Right atrium auricular region (tissue), 2 donors: ENCODE results near the gene ATXN1. TPM values are rescaled to one million over a fixed set of nuclear protein-coding genes. Genes with fewer than 3 reads are reported as not detected.

Experiments used
- DNase-seq: peaks from one replicate; pipeline ENCODE4 v3.0.0-alpha.2; 2019; ENCODE audit warnings: low spot score
- H3K27ac ChIP-seq, 2 donors: fragments of 200-600 bp; sonication (generic); 1 replicate in 1 of 2; 2 replicates in 1 of 2; pipeline ENCODE4 v1.5.1; 2016 to 2019
- H3K27me3 ChIP-seq, 2 donors: fragments of 200-600 bp; sonication (generic); one replicate each; pipeline versions ENCODE4 v1.5.1 to v1.6.0; 2017 to 2019
- H3K36me3 ChIP-seq: fragments of 200-600 bp; sonication (generic); one replicate; pipeline ENCODE4 v1.5.1; 2016
- H3K4me1 ChIP-seq, 2 donors: fragments of 200-600 bp; sonication (generic); one replicate each; pipeline versions ENCODE4 v1.5.1 to v1.6.0; 2017 to 2019
- H3K4me3 ChIP-seq, 2 donors: fragments of 200-600 bp; sonication (generic); 1 replicate in 1 of 2; 2 replicates in 1 of 2; pipeline ENCODE4 v1.5.1; 2017 to 2019; ENCODE audit warnings: mild to moderate bottlenecking in 1 of 2, moderate library complexity in 1 of 2
- H3K9me3 ChIP-seq, 2 donors: fragments of 200-600 bp; sonication (generic); one replicate each; pipeline ENCODE4 v1.5.1; 2019
- CTCF ChIP-seq, 2 donors: fragments of 200-600 bp; sonication (generic); IDR thresholded peaks; one replicate each; pipeline ENCODE4 v1.5.1; 2019; ENCODE audit warnings: antibody characterized with exemption in 2 of 2
- total RNA-seq, 2 donors: library from RNA; depleted of rRNA; stranded (reverse); fragments of >200 nt; gene quantifications; one replicate each; pipeline ENCODE4 v1.1.0, GENCODE V29; 2016

ATXN1 gene
- total RNA-seq, 2 donors from 2014 or later, result 41.8 to 62.0 TPM

GRCh38 chr6:16452348-16452747 is 308.9 kb downstream of the ATXN1 start:
- H3K36me3 ChIP-seq, result no peaks in the 10 kb centered on the region
- H3K27me3 ChIP-seq, result no peaks in the 10 kb centered on the region
- DNase-seq, result no peak
- TF ChIP-seq CTCF (IDR thresholded peaks at IDR 0.05), result no peak
- H3K27ac ChIP-seq, result no peak overlapping the region
- H3K4me3 ChIP-seq, result no peak overlapping the region
- H3K4me1 ChIP-seq, result peaks cover 0 to 12% of the 10 kb centered on the region in 2 donors
- no peaks in the 10 kb centered on the region for H3K9me3 ChIP-seq

- Histone ChIP-seq H3K9me3 (no peaks in the 10 kb centered on the region), H3K4me1 (peaks cover 0 to 12% of the 10 kb centered on the region in 2 donors), H3K27me3 (no peaks in the 10 kb centered on the region), H3K4me3 (no peak overlapping the region), H3K27ac (no peak overlapping the region), H3K36me3 (no peaks in the 10 kb centered on the region)
- DNase-seq, result no peak
- TF ChIP-seq CTCF (IDR thresholded peaks at IDR 0.05), result no peak
Measured at GRCh38 chr6:16450821-16451220, 310.4 kb downstream of the ATXN1 start.

- no peaks in the 10 kb centered on the region for H3K27me3 ChIP-seq
- TF ChIP-seq CTCF (IDR thresholded peaks at IDR 0.05), result no peak
- DNase-seq, result no peak
- peaks cover 0 to 12% of the 10 kb centered on the region in 2 donors for H3K4me1 ChIP-seq
- H3K36me3 ChIP-seq, result no peaks in the 10 kb centered on the region
- no peaks in the 10 kb centered on the region for H3K9me3 ChIP-seq
- no peak overlapping the region for H3K27ac ChIP-seq
- no peak overlapping the region for H3K4me3 ChIP-seq
Measured at GRCh38 chr6:16450285-16450684, 311.0 kb downstream of the ATXN1 start.

GRCh38 chr6:16446273-16446672 is 315.0 kb downstream of the ATXN1 start:
- H3K27ac ChIP-seq, result no peak overlapping the region
- no peak for DNase-seq
- H3K4me1 ChIP-seq, result no peaks in the 10 kb centered on the region
- H3K4me3 ChIP-seq, result no peak overlapping the region
- H3K36me3 ChIP-seq, result no peaks in the 10 kb centered on the region
- no peaks in the 10 kb centered on the region for H3K27me3 ChIP-seq
- no peak for TF ChIP-seq CTCF (IDR thresholded peaks at IDR 0.05)
- no peaks in the 10 kb centered on the region for H3K9me3 ChIP-seq

- DNase-seq, result no peak
- TF ChIP-seq CTCF (IDR thresholded peaks at IDR 0.05), result no peak
- Histone ChIP-seq H3K36me3 (no peaks in the 10 kb centered on the region), H3K27me3 (no peaks in the 10 kb centered on the region), H3K4me1 (peaks cover 0 to 36% of the 10 kb centered on the region in 2 donors), H3K4me3 (no peak overlapping the region), H3K27ac (peak overlapping the region in 1 of 2 donors; percentile 18), H3K9me3 (no peaks in the 10 kb centered on the region)
Measured at GRCh38 chr6:16442031-16442430, 319.2 kb downstream of the ATXN1 start.

GRCh38 chr6:16441262-16441661 is 320.0 kb downstream of the ATXN1 start:
- H3K36me3 ChIP-seq, result no peaks in the 10 kb centered on the region
- H3K27ac ChIP-seq, result peak overlapping the region; percentile 18 to 28
- H3K4me3 ChIP-seq, result no peak overlapping the region
- H3K9me3 ChIP-seq, result no peaks in the 10 kb centered on the region
- no peak for TF ChIP-seq CTCF (IDR thresholded peaks at IDR 0.05)
- peaks cover 0 to 40% of the 10 kb centered on the region in 2 donors for H3K4me1 ChIP-seq
- DNase-seq, result no peak
- no peaks in the 10 kb centered on the region for H3K27me3 ChIP-seq
